ENCODE measurements around the gene LRBA. TPM values are rescaled to one million over a fixed set of nuclear protein-coding genes. Genes with fewer than 3 reads are reported as not detected.

The LRBA gene
- total and polyA plus RNA-seq, 4 donors = 8.2 to 69.8 (median 32.8) TPM

GRCh38 chr4:151015459-151016347 lies 619 bp upstream of the LRBA start:
- under 1% methylated on average over 87 of the region's 87 CpGs for WGBS
- no peaks in the 10 kb centered on the region for H3K36me3 ChIP-seq (ENCODE audit: control insufficient read depth in 4 of 4, insufficient read depth in 3 of 4, low read depth in 1 of 4, low read length in 3 of 4)
- peak overlapping the region; percentile 79 to 89 (median 86) for H3K4me3 ChIP-seq (ENCODE audit: low read depth in 1 of 3, low read length in 3 of 3)
- H3K27ac ChIP-seq (ENCODE audit: low read depth in 1 of 2, low read length in 2 of 2) = peak overlapping the region; percentile 91 to 95
- H3K27me3 ChIP-seq (ENCODE audit: control insufficient read depth in 4 of 4, insufficient read depth in 4 of 4, low read length in 3 of 4) = no peaks in the 10 kb centered on the region
- TF ChIP-seq HNF4A (conservative IDR thresholded peaks at IDR 0.05) (no peak), HNF4G (IDR thresholded peaks at IDR 0.05) (no peak), MAX (IDR thresholded peaks at IDR 0.05) (no peak), JUND (IDR thresholded peaks at IDR 0.05) (no peak), SP1 (IDR thresholded peaks at IDR 0.05) (no peak), YY1 (IDR thresholded peaks at IDR 0.05) (peak; percentile 69), TAF1 (conservative IDR thresholded peaks at IDR 0.05) (peak; percentile 21), ZBTB33 (IDR thresholded peaks at IDR 0.05) (no peak), REST (IDR thresholded peaks at IDR 0.05) (peak; percentile 10), ATF3 (IDR thresholded peaks at IDR 0.05) (no peak), FOXA2 (IDR thresholded peaks at IDR 0.05) (no peak), FOXA1 (IDR thresholded peaks at IDR 0.05) (no peak)
- H3K9ac ChIP-seq (ENCODE audit: low read depth in 1 of 2, low read length in 2 of 2) = peak overlapping the region; percentile 68 to 97
- H3K9me3 ChIP-seq (ENCODE audit: control insufficient read depth in 4 of 4, low read length in 3 of 4) = no peaks in the 10 kb centered on the region
- H3K4me1 ChIP-seq (ENCODE audit: control insufficient read depth in 4 of 4, insufficient read depth in 4 of 4, low read length in 3 of 4) = peaks cover 3 to 19% (median 12%) of the 10 kb centered on the region in 4 donors
- DNase-seq (ENCODE audit: low spot score) = peak; percentile 76

- no peak overlapping the region for H3K27ac ChIP-seq (ENCODE audit: low read depth in 1 of 2, low read length in 2 of 2)
- H3K4me3 ChIP-seq (ENCODE audit: low read depth in 1 of 3, low read length in 3 of 3) = peak overlapping the region in 2 of 3 donors; percentile 79 to 86
- peak overlapping the region in 1 of 2 donors; percentile 42 for H3K9ac ChIP-seq (ENCODE audit: low read depth in 1 of 2, low read length in 2 of 2)
- DNase-seq (ENCODE audit: low spot score) = no peak
- no peaks in the 10 kb centered on the region for H3K9me3 ChIP-seq (ENCODE audit: control insufficient read depth in 4 of 4, low read length in 3 of 4)
- 21% methylated on average over 4 of the region's 4 CpGs for WGBS
- peaks cover 0 to 2% (median 0%) of the 10 kb centered on the region in 4 donors for H3K36me3 ChIP-seq (ENCODE audit: control insufficient read depth in 4 of 4, insufficient read depth in 3 of 4, low read depth in 1 of 4, low read length in 3 of 4)
- TF ChIP-seq REST (IDR thresholded peaks at IDR 0.05) (no peak), FOXA2 (IDR thresholded peaks at IDR 0.05) (no peak)
- H3K27me3 ChIP-seq (ENCODE audit: control insufficient read depth in 4 of 4, insufficient read depth in 4 of 4, low read length in 3 of 4) = no peaks in the 10 kb centered on the region
- H3K4me1 ChIP-seq (ENCODE audit: control insufficient read depth in 4 of 4, insufficient read depth in 4 of 4, low read length in 3 of 4) = peaks cover 3 to 19% (median 12%) of the 10 kb centered on the region in 4 donors
These were observed 1.1 kb downstream of the LRBA start for GRCh38 chr4:151013944-151014343.

Measured in liver (tissue), 9 donors.